ENCODE data around the gene IGFBP5.

The IGFBP5 gene

GRCh38 chr2:216663106-216663505 is 32.2 kb downstream of the IGFBP5 start:
- DNase-seq, result no peak

GRCh38 chr2:216661639-216662375 is 33.5 kb downstream of the IGFBP5 start:
- DNase-seq, result no peak

GRCh38 chr2:216661051-216661450 is 34.3 kb downstream of the IGFBP5 start:
- DNase-seq, result no peak

GRCh38 chr2:216660496-216660895 is 34.9 kb downstream of the IGFBP5 start:
- DNase-seq, result no peak

GRCh38 chr2:216659276-216659675 is 36.1 kb downstream of the IGFBP5 start:
- no peak for DNase-seq

GRCh38 chr2:216658757-216659156 is 36.6 kb downstream of the IGFBP5 start:
- DNase-seq, result no peak

GRCh38 chr2:216657980-216658379 is 37.4 kb downstream of the IGFBP5 start:
- no peak for DNase-seq

- DNase-seq, result no peak
Measured at GRCh38 chr2:216657086-216657855, 38.1 kb downstream of the IGFBP5 start.

- no peak for DNase-seq
Measured at GRCh38 chr2:216654528-216655052, 40.8 kb downstream of the IGFBP5 start.

GRCh38 chr2:216653931-216654365 is 41.4 kb downstream of the IGFBP5 start:
- no peak for DNase-seq

GRCh38 chr2:216653093-216653799 is 42.1 kb downstream of the IGFBP5 start:
- no peak for DNase-seq

GRCh38 chr2:216652566-216652965 is 42.8 kb downstream of the IGFBP5 start:
- DNase-seq, result no peak

GRCh38 chr2:216651351-216651881 is 43.9 kb downstream of the IGFBP5 start:
- no peak for DNase-seq

- no peak for DNase-seq
Measured at GRCh38 chr2:216650626-216651257, 44.6 kb downstream of the IGFBP5 start.

GRCh38 chr2:216649574-216649973 is 45.8 kb downstream of the IGFBP5 start:
- DNase-seq, result no peak

- DNase-seq, result no peak
Measured at GRCh38 chr2:216648105-216648504, 47.2 kb downstream of the IGFBP5 start.

- no peak for DNase-seq
Measured at GRCh38 chr2:216646116-216646515, 49.2 kb downstream of the IGFBP5 start.

- DNase-seq, result no peak
Measured at GRCh38 chr2:216645636-216645950, 49.8 kb downstream of the IGFBP5 start.

GRCh38 chr2:216644842-216645635 is 50.3 kb downstream of the IGFBP5 start:
- no peak for DNase-seq

- no peak for DNase-seq
Measured at GRCh38 chr2:216643986-216644659, 51.2 kb downstream of the IGFBP5 start.

- no peak for DNase-seq
Measured at GRCh38 chr2:216637472-216637871, 57.9 kb downstream of the IGFBP5 start.
